Keratinocyte (primary cell): ENCODE measurements around the gene NXN. TPM values are rescaled to one million over a fixed set of nuclear protein-coding genes. Genes with fewer than 3 reads are reported as not detected.
"Not testable (repeated sequence)": the region's sequence is repeated elsewhere in the genome, so short reads cannot be mapped to it uniquely, and the experiment has no call there.

ENCODE experiments used
- DNase-seq: peaks from one replicate; pipeline ENCODE4 v3.0.0-alpha.2; 2011; ENCODE audit warnings: low read depth, missing footprints, low spot score
- FAIRE-seq: peaks from 2 replicates; lab custom pipeline; 2011; peaks lifted over from hg19 to GRCh38; lab: Jason Lieb, UNC
- H2AFZ ChIP-seq: 2 replicates; pipeline ENCODE4 v1.6.0; 2012; ENCODE audit warnings: low read length, control low read depth, inconsistent platforms; ENCODE audit not compliant: control insufficient read depth
- H3K27ac ChIP-seq: 2 replicates; pipeline ENCODE4 v1.5.1; 2011; ENCODE audit warnings: low read length; ENCODE audit not compliant: control insufficient read depth, insufficient read depth
- H3K27me3 ChIP-seq: 3 replicates; pipeline ENCODE4 v1.6.0; 2011; ENCODE audit warnings: low read length; ENCODE audit not compliant: control insufficient read depth, insufficient read depth; ENCODE audit errors: extremely low read depth
- H3K36me3 ChIP-seq, 2 experiments: 2 replicates in 1 of 2; 3 replicates in 1 of 2; pipeline ENCODE4 v1.5.1; 2011; ENCODE audit warnings: low read length in 2 of 2, mild to moderate bottlenecking in 1 of 2; ENCODE audit not compliant: control insufficient read depth in 2 of 2, insufficient read depth in 2 of 2; ENCODE audit errors: extremely low read depth in 1 of 2
- H3K4me1 ChIP-seq: 3 replicates; pipeline ENCODE4 v1.5.1; 2011; ENCODE audit warnings: low read length; ENCODE audit not compliant: control insufficient read depth, insufficient read depth; ENCODE audit errors: extremely low read depth
- H3K4me2 ChIP-seq: 3 replicates; pipeline ENCODE4 v1.6.0; 2011; ENCODE audit warnings: low read depth, low read length; ENCODE audit not compliant: control insufficient read depth, insufficient read depth; ENCODE audit errors: extremely low read depth
- H3K4me3 ChIP-seq, 3 experiments: fragments of 200-600 bp in 1 of 3; sonication (generic) in 1 of 3; 2 replicates in 2 of 3; 3 replicates in 1 of 3; pipeline ENCODE4 v1.5.1; 2011 to 2016; ENCODE audit warnings: low read length in 3 of 3, mild to moderate bottlenecking in 3 of 3, control low read depth in 2 of 3, inconsistent platforms in 1 of 3, low read depth in 1 of 3, mixed read lengths in 1 of 3, mixed run types in 1 of 3, moderate library complexity in 1 of 3; ENCODE audit not compliant: control insufficient read depth in 2 of 3, insufficient read depth in 2 of 3; ENCODE audit errors: extremely low read depth in 1 of 3
- H3K79me2 ChIP-seq: 2 replicates; pipeline ENCODE4 v1.6.0; 2012; ENCODE audit warnings: low read length; ENCODE audit not compliant: control insufficient read depth, insufficient read depth
- H3K9ac ChIP-seq: 3 replicates; pipeline ENCODE4 v1.6.0; 2011; ENCODE audit warnings: low read length; ENCODE audit not compliant: control insufficient read depth, insufficient read depth; ENCODE audit errors: extremely low read depth
- H3K9me1 ChIP-seq: 3 replicates; pipeline ENCODE4 v1.6.0; 2011; ENCODE audit warnings: low read length; ENCODE audit not compliant: control insufficient read depth, insufficient read depth; ENCODE audit errors: extremely low read depth
- H3K9me3 ChIP-seq: 2 replicates; pipeline ENCODE4 v1.5.1; 2012; ENCODE audit warnings: low read depth, low read length; ENCODE audit not compliant: control insufficient read depth
- H4K20me1 ChIP-seq: 3 replicates; pipeline ENCODE4 v1.6.0; 2011; ENCODE audit warnings: low read length; ENCODE audit not compliant: control insufficient read depth, insufficient read depth; ENCODE audit errors: extremely low read depth
- EZH2 ChIP-seq: IDR thresholded peaks from one replicate; pipeline ENCODE4 v1.6.1; 2012; ENCODE audit warnings: inconsistent platforms, mild to moderate bottlenecking, low read length, moderate library complexity
- dilution Hi-C: fragments of 300-500 bp; cut with MboI; formaldehyde crosslinking; loops from one replicate; pipeline ENCODE4 v1.7.0; 2020; ENCODE audit warnings: low sequenced_read_pairs; ENCODE audit not compliant: extremely low pct_ligation_motif_present
- polyA plus RNA-seq, 5 experiments: library from polyadenylated mRNA; depleted of rRNA in 3 of 5; stranded (reverse) in 3 of 5; stranded (forward) in 1 of 5; unstranded in 1 of 5; fragments of >200 nt; gene quantifications; 1 replicate in 1 of 5; 2 replicates in 3 of 5; 3 replicates in 1 of 5; pipeline versions ENCODE4 v1.2.1 to v1.2.3, GENCODE V29; 2011 to 2012; ENCODE audit warnings: missing spikeins in 2 of 5, low read depth in 1 of 5, low replicate concordance in 1 of 5
- TF ChIP-seq, protein P1 (sequence below), 3 experiments: IDR thresholded peaks in 1 of 3; conservative IDR thresholded peaks in 1 of 3; optimal IDR thresholded peaks in 1 of 3; 2 replicates in 2 of 3; 3 replicates in 1 of 3; pipeline versions ENCODE3 to v1.5.1; 2011; ENCODE audit warnings: low read length in 3 of 3, mild to moderate bottlenecking in 3 of 3, moderate library complexity in 2 of 3, control low read depth in 1 of 3, inconsistent platforms in 1 of 3; ENCODE audit not compliant: insufficient read depth in 2 of 3; ENCODE audit errors: extremely low read depth in 1 of 3

The NXN gene
- polyA plus RNA-seq, 1 donor (not counting 4 experiments of a cell fraction or from before 2014, with no cell fraction given), result 94.4 TPM

- peak; percentile 43 for FAIRE-seq
- H3K79me2 ChIP-seq, result peaks cover 26% of the 10 kb centered on the region
- H3K27ac ChIP-seq, result peak within 1 kb of the TSS; percentile 99
- H4K20me1 ChIP-seq, result peaks cover 4% of the 10 kb centered on the region
- H3K4me3 ChIP-seq, result peak within 1 kb of the TSS; percentile 87 to 98 (median 96)
- H3K36me3 ChIP-seq, result peaks cover 17 to 21% of the 10 kb centered on the region in 2 experiments
- H3K4me2 ChIP-seq, result peak within 1 kb of the TSS; percentile 79
- H3K27me3 ChIP-seq, result no peaks in the 10 kb centered on the region
- peaks cover 23% of the 10 kb centered on the region for H3K4me1 ChIP-seq
- dilution Hi-C loops, result loop anchor here (25.0 kb wide), 1 partner anchor 209 kb away; the partner anchor contains the start of genes GLOD4 and MRM3
- no peaks in the 10 kb centered on the region for H3K9me3 ChIP-seq
- H2AFZ ChIP-seq, result peak within 1 kb of the TSS; percentile 100
- no peaks in the 10 kb centered on the region for H3K9me1 ChIP-seq
- TF ChIP-seq, protein P1, sequence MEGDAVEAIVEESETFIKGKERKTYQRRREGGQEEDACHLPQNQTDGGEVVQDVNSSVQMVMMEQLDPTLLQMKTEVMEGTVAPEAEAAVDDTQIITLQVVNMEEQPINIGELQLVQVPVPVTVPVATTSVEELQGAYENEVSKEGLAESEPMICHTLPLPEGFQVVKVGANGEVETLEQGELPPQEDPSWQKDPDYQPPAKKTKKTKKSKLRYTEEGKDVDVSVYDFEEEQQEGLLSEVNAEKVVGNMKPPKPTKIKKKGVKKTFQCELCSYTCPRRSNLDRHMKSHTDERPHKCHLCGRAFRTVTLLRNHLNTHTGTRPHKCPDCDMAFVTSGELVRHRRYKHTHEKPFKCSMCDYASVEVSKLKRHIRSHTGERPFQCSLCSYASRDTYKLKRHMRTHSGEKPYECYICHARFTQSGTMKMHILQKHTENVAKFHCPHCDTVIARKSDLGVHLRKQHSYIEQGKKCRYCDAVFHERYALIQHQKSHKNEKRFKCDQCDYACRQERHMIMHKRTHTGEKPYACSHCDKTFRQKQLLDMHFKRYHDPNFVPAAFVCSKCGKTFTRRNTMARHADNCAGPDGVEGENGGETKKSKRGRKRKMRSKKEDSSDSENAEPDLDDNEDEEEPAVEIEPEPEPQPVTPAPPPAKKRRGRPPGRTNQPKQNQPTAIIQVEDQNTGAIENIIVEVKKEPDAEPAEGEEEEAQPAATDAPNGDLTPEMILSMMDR (optimal IDR thresholded peaks at IDR 0.05 in 1 of 3, IDR thresholded peaks at IDR 0.05 in 1 of 3, conservative IDR thresholded peaks at IDR 0.05 in 1 of 3; ENCODE audit: extremely low read depth in 1 of 3, insufficient read depth in 2 of 3, low read length in 3 of 3), result peak; percentile 94 to 96 (median 94)
- TF ChIP-seq EZH2, result no peak
- H3K9ac ChIP-seq, result peak within 1 kb of the TSS; percentile 99
- DNase-seq, result peak; percentile 68
Measured at GRCh38 chr17:996554-997344, 17.2 kb upstream of the NXN start, which contains the start of gene TIMM22. Gene TIMM22 (plus strand): TSS chr17:997129. CDS start chr17:997143, 14 bp downstream.

- not testable (repeated sequence) for H3K4me3 ChIP-seq, DNase-seq, H3K9me1 ChIP-seq, H3K27me3 ChIP-seq, H3K4me2 ChIP-seq, H4K20me1 ChIP-seq, H3K9me3 ChIP-seq, FAIRE-seq, H3K27ac ChIP-seq, H3K36me3 ChIP-seq, H3K9ac ChIP-seq, H2AFZ ChIP-seq
- H3K79me2 ChIP-seq, result peaks cover 24% of the 10 kb centered on the region
- peaks cover 11% of the 10 kb centered on the region for H3K4me1 ChIP-seq
- dilution Hi-C loops, result loop anchor here (25.0 kb wide), 1 partner anchor 208 kb away; the partner anchor contains the start of genes GLOD4 and MRM3
Measured at GRCh38 chr17:995324-995723, 15.7 kb upstream of the NXN start.
